ENCODE results near the gene BTBD7.

BTBD7 gene

DNA sequence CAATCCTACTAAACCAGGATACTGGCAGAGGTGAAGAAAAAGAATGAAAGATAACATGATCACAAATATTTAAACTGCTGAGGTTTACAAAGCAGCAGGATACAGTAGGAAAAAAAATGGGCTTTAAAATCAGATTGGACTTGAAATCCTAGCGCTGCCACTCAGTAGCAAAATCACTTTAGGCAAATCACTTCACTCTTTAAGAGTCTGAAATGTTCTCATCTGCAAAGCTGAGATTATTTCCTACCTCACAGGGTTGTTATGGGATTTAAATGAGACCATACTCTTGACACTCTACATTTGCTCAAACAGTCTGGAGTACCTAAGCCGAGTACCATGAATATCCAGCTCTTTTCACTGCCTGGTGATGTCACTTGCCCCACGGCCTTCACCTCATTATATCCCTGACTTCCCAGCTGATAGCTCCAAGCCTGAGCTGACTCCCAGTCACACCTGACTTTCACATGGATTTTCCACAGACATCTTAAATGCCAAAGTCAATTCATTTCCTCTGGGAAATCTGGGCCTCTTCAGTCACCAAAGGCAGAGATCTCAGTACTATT, 65.6 kb downstream of the BTBD7 start:
- Mint-ChIP-seq H3K36me3 (ENCODE audit: low read depth) (peaks cover 18% of the 10 kb centered on the region), H3K4me1 (peaks cover 34% of the 10 kb centered on the region), H3K9me3 (no peaks in the 10 kb centered on the region), H3K27ac (no peak overlapping the region), H3K4me3 (no peak overlapping the region), H3K27me3 (ENCODE audit: low read depth, poor library complexity) (no peaks in the 10 kb centered on the region)
- TF ChIP-seq, protein P1, sequence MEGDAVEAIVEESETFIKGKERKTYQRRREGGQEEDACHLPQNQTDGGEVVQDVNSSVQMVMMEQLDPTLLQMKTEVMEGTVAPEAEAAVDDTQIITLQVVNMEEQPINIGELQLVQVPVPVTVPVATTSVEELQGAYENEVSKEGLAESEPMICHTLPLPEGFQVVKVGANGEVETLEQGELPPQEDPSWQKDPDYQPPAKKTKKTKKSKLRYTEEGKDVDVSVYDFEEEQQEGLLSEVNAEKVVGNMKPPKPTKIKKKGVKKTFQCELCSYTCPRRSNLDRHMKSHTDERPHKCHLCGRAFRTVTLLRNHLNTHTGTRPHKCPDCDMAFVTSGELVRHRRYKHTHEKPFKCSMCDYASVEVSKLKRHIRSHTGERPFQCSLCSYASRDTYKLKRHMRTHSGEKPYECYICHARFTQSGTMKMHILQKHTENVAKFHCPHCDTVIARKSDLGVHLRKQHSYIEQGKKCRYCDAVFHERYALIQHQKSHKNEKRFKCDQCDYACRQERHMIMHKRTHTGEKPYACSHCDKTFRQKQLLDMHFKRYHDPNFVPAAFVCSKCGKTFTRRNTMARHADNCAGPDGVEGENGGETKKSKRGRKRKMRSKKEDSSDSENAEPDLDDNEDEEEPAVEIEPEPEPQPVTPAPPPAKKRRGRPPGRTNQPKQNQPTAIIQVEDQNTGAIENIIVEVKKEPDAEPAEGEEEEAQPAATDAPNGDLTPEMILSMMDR (IDR thresholded peaks at IDR 0.05) = no peak
- no peak for DNase-seq

DNA sequence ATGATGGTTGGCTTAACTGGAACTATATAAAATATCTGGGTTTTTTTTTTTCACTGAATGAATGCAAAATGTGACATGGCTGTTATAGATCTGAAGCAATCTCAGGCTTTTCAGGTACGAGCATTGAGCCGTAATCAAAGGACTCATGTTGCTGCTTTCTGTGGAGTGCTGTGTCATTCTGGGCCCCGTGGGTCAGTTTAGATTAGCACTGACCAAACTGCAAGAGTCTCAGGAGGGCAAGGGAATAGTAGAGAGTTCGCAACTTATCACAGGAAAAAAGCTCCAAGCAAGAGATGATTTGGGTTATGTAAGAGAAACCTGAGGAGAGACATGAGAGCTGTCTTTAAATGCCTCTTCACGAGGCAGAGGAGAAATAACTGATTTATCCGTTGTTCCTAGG, 66.7 kb downstream of the BTBD7 start:
- no peak overlapping the region for H3K4me3 Mint-ChIP-seq
- DNase-seq = no peak
- H3K27ac Mint-ChIP-seq = peak overlapping the region; percentile 73
- peaks cover 24% of the 10 kb centered on the region for H3K36me3 Mint-ChIP-seq (ENCODE audit: low read depth)
- H3K9me3 Mint-ChIP-seq = no peaks in the 10 kb centered on the region
- H3K27me3 Mint-ChIP-seq (ENCODE audit: low read depth, poor library complexity) = no peaks in the 10 kb centered on the region
- H3K4me1 Mint-ChIP-seq = peaks cover 25% of the 10 kb centered on the region
- TF ChIP-seq, protein P1 (IDR thresholded peaks at IDR 0.05) = no peak

DNA sequence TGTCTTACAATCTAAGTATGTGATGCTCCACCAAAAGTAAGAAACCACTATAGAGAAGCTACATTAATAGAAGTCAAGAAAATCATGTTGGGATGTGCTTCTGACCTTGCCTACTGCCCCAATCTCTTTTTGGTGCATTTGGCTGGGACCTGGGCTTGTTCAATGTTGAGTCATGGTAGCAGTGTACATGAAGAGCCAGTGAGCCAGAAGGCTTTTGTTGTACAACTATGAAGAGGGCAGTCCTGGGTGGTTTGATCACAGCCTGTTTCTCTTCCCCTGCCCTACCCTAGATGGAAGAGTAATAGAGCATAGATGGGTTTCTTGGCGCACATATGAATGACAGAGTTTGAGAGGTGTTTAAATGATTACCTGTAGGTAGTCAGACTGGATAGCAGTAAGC, 69.4 kb downstream of the BTBD7 start:
- Mint-ChIP-seq H3K4me1 (peaks cover 17% of the 10 kb centered on the region), H3K4me3 (no peak overlapping the region), H3K36me3 (ENCODE audit: low read depth) (peaks cover 29% of the 10 kb centered on the region), H3K9me3 (no peaks in the 10 kb centered on the region), H3K27me3 (ENCODE audit: low read depth, poor library complexity) (no peaks in the 10 kb centered on the region), H3K27ac (no peak overlapping the region)
- no peak for DNase-seq
- TF ChIP-seq, protein P1 (IDR thresholded peaks at IDR 0.05) = no peak

DNA sequence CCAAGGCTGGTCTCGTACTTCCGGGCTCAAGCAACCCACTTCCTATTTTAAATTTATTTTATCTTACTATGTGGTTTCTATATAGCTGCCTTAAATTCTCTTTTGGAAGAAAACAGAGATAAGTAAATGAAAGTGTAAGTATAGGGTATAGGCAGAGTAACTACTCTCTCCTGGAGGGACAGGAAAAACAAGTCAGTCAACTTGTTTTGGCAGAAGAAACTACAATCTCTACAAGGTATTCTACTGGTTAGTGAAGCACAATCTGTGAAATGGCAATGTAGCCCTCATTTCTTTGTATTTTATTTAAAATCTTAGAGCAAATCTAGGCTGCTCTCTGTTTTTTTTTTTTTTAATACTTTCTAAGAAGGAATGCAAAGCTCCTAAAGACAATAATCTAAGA, 70.4 kb downstream of the BTBD7 start:
- TF ChIP-seq, protein P1 (IDR thresholded peaks at IDR 0.05) = no peak
- no peaks in the 10 kb centered on the region for H3K27me3 Mint-ChIP-seq (ENCODE audit: low read depth, poor library complexity)
- H3K4me1 Mint-ChIP-seq = peaks cover 12% of the 10 kb centered on the region
- H3K4me3 Mint-ChIP-seq = no peak overlapping the region
- no peak for DNase-seq
- no peak overlapping the region for H3K27ac Mint-ChIP-seq
- peaks cover 29% of the 10 kb centered on the region for H3K36me3 Mint-ChIP-seq (ENCODE audit: low read depth)
- no peaks in the 10 kb centered on the region for H3K9me3 Mint-ChIP-seq

DNA sequence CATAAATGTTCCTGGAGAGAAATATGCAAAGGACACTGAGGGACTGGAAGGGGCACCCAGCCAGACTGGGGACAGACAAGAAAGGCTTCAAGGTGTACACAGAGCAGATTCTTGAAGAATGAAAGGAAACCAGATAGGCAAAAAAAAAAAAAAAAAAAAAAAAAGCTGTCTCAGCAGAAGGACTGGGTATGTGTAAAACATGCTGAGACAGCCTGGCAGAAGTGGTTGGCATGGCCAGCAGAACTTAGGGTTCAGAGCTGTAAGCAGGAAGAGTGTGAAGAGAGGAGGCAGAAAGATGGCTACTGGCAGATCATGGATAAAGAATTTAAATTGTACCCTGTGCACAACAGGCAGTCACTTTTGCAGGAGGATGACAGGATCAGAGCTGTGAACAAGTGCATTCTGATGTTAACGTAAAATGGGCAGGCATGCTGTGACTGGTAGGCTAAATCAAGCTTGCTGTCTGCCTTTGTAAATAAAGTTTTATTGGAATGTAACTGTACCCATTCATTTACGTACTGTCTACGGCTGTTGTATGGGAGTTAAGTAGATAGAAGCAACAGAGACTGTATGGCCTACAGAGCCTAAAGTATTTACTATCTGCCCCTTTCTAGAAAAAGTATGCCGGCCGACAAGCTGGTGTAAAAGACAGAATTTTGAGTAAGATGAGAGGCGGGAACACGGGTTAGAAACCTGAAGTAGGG, 83.6 kb downstream of the BTBD7 start:
- TF ChIP-seq, protein P1 (IDR thresholded peaks at IDR 0.05) = no peak
- Mint-ChIP-seq H3K4me3 (no peak overlapping the region), H3K27me3 (ENCODE audit: low read depth, poor library complexity) (no peaks in the 10 kb centered on the region), H3K4me1 (no peaks in the 10 kb centered on the region), H3K9me3 (no peaks in the 10 kb centered on the region), H3K27ac (no peak overlapping the region), H3K36me3 (ENCODE audit: low read depth) (peaks cover 51% of the 10 kb centered on the region)
- no peak for DNase-seq

DNA sequence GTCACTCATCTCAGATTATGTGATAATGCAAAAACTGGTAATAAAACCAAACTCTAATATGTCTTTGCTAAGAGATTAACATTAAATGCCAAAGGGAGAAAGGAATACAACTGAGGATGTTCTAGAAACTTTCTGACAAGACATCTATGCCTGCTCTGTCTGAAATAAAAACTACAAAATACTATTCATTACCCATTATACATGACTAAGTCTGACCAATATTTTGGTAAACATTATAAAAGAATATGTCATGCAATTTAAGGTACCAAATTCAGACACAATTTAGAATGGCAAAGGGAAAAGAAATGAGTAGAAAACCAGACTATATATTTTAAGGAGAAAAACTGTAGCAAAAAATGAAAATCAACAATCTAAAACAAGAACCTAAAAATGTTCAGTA, 86.3 kb downstream of the BTBD7 start:
- peaks cover 55% of the 10 kb centered on the region for H3K36me3 Mint-ChIP-seq (ENCODE audit: low read depth)
- no peaks in the 10 kb centered on the region for H3K27me3 Mint-ChIP-seq (ENCODE audit: low read depth, poor library complexity)

More for the DNA sequence above, 86.3 kb downstream of the BTBD7 start:
- TF ChIP-seq, protein P1 (IDR thresholded peaks at IDR 0.05) = no peak
- Mint-ChIP-seq H3K4me3 (no peak overlapping the region), H3K27ac (no peak overlapping the region), H3K9me3 (no peaks in the 10 kb centered on the region), H3K4me1 (no peaks in the 10 kb centered on the region)
- no peak for DNase-seq

All from nephron progenitor cell (in vitro differentiated cells).